Tibial nerve (tissue), 4 donors: ENCODE measurements around the gene BTN1A1. TPM values are rescaled to one million over a fixed set of nuclear protein-coding genes. Genes with fewer than 3 reads are reported as not detected.
A peak's percentile ranks its signal among the peaks of the same experiment; 100 is the strongest.

Source experiments
- DNase-seq, 2 donors: peaks; one replicate each; pipeline ENCODE4 v3.0.0-alpha.2; 2019; ENCODE audit warnings: low spot score in 2 of 2
- H3K27ac ChIP-seq, 4 donors: fragments of 200-600 bp; sonication (generic) in 3 of 4; one replicate each; pipeline ENCODE4 v1.5.1; 2017 to 2019; ENCODE audit warnings: mild to moderate bottlenecking in 1 of 4
- H3K27me3 ChIP-seq, 2 donors: fragments of 200-600 bp; sonication (generic) in 1 of 2; one replicate each; pipeline versions ENCODE4 v1.5.1 to v1.6.0; 2017 to 2019
- H3K36me3 ChIP-seq, 3 donors: fragments of 200-600 bp; sonication (generic); one replicate each; pipeline ENCODE4 v1.5.1; 2018 to 2019
- H3K4me1 ChIP-seq, 4 donors: fragments of 200-600 bp; sonication (generic) in 3 of 4; one replicate each; pipeline ENCODE4 v1.5.1; 2017 to 2019
- H3K4me3 ChIP-seq, 4 donors: fragments of 200-600 bp; sonication (generic) in 3 of 4; one replicate each; pipeline ENCODE4 v1.5.1; 2017 to 2019; ENCODE audit warnings: mild to moderate bottlenecking in 1 of 4, moderate library complexity in 1 of 4
- H3K9me3 ChIP-seq, 4 donors: fragments of 200-600 bp; sonication (generic) in 3 of 4; one replicate each; pipeline ENCODE4 v1.5.1; 2017 to 2019
- EP300 ChIP-seq, 2 donors: sonication (generic); formaldehyde crosslinking; IDR thresholded peaks; one replicate each; pipeline ENCODE4 v1.6.1; 2017; ENCODE audit warnings: antibody characterized with exemption in 2 of 2, mild to moderate bottlenecking in 1 of 2
- POLR2A ChIP-seq, 2 donors: fragments of 450-650 bp; IDR thresholded peaks; one replicate each; pipeline ENCODE4 v1.6.1; 2017; ENCODE audit warnings: antibody characterized with exemption in 2 of 2, mild to moderate bottlenecking in 2 of 2, moderate library complexity in 2 of 2
- WGBS, 2 donors: methylation state at CpG; one replicate each; pipeline ENCODE4 v1.1.5; 2018; 5-methylcytosine and 5-hydroxymethylcytosine counted together
- total RNA-seq, 4 donors: library from RNA; depleted of rRNA; stranded (reverse); fragments of >200 nt; gene quantifications; one replicate each; pipeline ENCODE4 v1.1.0, GENCODE V29; 2016
- TF ChIP-seq, protein P1 (sequence below), 5 experiments: fragments of 200-600 bp in 3 of 5; fragments of 450-650 bp in 2 of 5; sonication (generic) in 3 of 5; IDR thresholded peaks; one replicate each; pipeline ENCODE4 v1.5.1; 2016 to 2019; ENCODE audit warnings: antibody characterized with exemption in 5 of 5, mild to moderate bottlenecking in 3 of 5, moderate library complexity in 2 of 5

The BTN1A1 gene
- total RNA-seq, 4 donors from 2014 or later = not detected

DNA sequence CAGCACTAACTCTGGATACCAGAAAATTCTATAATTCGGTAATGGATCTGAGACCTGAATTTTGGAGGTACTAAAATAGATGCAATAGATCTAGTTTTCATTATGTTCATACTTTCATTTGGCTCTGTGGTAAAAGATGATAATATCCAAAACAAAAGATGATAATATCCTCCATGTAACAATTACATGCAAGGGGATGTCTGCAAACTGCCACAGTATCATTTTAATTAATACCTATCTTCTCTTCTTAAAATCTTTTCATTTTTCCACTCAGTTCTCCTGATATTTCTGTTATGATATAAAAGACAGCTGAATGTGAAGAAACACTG, 26.7 kb upstream of the BTN1A1 start:
- peaks cover 0 to 8% (median 0%) of the 10 kb centered on the region in 4 donors for H3K9me3 ChIP-seq
- H3K27me3 ChIP-seq = no peaks in the 10 kb centered on the region
- TF ChIP-seq, protein P1, sequence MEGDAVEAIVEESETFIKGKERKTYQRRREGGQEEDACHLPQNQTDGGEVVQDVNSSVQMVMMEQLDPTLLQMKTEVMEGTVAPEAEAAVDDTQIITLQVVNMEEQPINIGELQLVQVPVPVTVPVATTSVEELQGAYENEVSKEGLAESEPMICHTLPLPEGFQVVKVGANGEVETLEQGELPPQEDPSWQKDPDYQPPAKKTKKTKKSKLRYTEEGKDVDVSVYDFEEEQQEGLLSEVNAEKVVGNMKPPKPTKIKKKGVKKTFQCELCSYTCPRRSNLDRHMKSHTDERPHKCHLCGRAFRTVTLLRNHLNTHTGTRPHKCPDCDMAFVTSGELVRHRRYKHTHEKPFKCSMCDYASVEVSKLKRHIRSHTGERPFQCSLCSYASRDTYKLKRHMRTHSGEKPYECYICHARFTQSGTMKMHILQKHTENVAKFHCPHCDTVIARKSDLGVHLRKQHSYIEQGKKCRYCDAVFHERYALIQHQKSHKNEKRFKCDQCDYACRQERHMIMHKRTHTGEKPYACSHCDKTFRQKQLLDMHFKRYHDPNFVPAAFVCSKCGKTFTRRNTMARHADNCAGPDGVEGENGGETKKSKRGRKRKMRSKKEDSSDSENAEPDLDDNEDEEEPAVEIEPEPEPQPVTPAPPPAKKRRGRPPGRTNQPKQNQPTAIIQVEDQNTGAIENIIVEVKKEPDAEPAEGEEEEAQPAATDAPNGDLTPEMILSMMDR (IDR thresholded peaks at IDR 0.05) = no peak
- no peak for TF ChIP-seq POLR2A (IDR thresholded peaks at IDR 0.05)
- no peak for TF ChIP-seq EP300 (IDR thresholded peaks at IDR 0.05)
- peaks cover 0 to 39% (median 16%) of the 10 kb centered on the region in 4 donors for H3K4me1 ChIP-seq
- H3K27ac ChIP-seq = peak overlapping the region; percentile 47 to 93 (median 88)
- H3K36me3 ChIP-seq = peaks cover 0 to 17% (median 0%) of the 10 kb centered on the region in 3 donors
- peak overlapping the region; percentile 30 to 60 (median 45) for H3K4me3 ChIP-seq
- no peak for DNase-seq
- 70 to 79% methylated on average over 1 of the region's 1 CpG for WGBS, 2 donors

DNA sequence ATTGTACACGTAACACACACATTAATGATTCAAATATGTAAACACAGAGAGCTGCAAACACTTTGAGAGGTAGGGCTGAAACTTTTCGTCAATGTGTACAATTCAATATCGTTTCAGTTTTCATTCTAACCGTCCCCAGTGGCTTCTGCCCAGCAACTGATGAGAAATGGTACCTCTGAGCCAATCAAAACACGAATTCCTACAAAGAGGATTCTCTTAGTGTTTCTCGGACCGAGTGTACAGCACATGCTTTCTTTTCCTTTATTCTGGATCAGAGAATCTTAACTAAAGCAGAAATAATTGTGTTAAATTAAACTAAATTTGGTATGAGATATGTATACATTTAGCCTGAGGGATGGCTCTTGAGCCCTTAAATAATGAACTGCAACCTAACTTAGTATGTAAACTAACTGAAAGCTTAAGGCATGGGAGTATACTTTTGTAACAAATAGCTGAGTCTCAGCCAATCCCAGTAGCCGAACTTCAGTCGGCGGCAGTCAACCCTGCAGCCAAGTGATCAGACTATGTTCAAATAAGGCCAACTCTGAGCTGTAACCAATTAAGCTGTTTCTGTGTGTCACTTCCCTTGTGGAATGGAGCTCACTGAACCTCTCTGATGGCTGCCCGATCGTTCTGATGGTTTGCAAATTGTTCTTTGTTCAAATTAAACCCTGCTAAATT, 26.2 kb upstream of the BTN1A1 start:
- Histone ChIP-seq H3K27me3 (no peaks in the 10 kb centered on the region), H3K4me1 (peaks cover 0 to 39% (median 16%) of the 10 kb centered on the region in 4 donors), H3K4me3 (peak overlapping the region; percentile 30 to 60 (median 45)), H3K27ac (peak overlapping the region; percentile 47 to 93 (median 88)), H3K9me3 (peaks cover 0 to 8% (median 0%) of the 10 kb centered on the region in 4 donors), H3K36me3 (peaks cover 0 to 12% (median 0%) of the 10 kb centered on the region in 3 donors)
- DNase-seq = peak; percentile 67 to 96
- WGBS, 2 donors = 0 to 2% methylated on average over 12 of the region's 12 CpGs
- TF ChIP-seq POLR2A (IDR thresholded peaks at IDR 0.05) (peak; percentile 23 to 57), EP300 (IDR thresholded peaks at IDR 0.05) (peak in 1 of 2 donors; percentile 83)
- TF ChIP-seq, protein P1 (IDR thresholded peaks at IDR 0.05) = no peak

DNA sequence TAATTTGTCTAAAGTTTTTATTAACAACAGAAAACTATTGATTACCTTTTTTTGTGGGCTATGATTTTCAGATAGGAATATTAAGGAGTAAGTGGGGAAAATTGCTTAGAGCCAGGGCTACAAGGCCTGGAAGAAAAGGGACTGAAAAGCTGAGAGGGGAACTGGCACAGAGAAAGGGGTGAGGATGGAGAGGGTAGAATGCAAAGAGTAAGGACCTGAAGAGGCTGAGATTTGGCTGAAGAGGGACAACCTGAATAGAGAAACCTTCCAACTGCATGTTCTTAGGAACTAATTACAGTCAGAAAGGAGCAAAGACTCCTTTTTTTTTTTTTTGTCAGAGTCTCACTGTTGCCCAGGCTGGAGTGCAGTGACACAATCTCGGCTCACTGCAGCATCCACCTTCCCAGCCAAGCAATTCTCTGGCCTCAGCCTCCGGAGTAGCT, 25.6 kb upstream of the BTN1A1 start:
- no peak for TF ChIP-seq EP300 (IDR thresholded peaks at IDR 0.05)
- DNase-seq = no peak
- WGBS, 2 donors = 34 to 37% methylated on average over 2 of the region's 2 CpGs
- Histone ChIP-seq H3K9me3 (peaks cover 0 to 8% (median 0%) of the 10 kb centered on the region in 4 donors), H3K27me3 (no peaks in the 10 kb centered on the region), H3K27ac (peak overlapping the region; percentile 47 to 93 (median 88)), H3K36me3 (peaks cover 0 to 7% (median 0%) of the 10 kb centered on the region in 3 donors), H3K4me3 (peak overlapping the region; percentile 30 to 60 (median 45)), H3K4me1 (peaks cover 0 to 39% (median 16%) of the 10 kb centered on the region in 4 donors)

DNA sequence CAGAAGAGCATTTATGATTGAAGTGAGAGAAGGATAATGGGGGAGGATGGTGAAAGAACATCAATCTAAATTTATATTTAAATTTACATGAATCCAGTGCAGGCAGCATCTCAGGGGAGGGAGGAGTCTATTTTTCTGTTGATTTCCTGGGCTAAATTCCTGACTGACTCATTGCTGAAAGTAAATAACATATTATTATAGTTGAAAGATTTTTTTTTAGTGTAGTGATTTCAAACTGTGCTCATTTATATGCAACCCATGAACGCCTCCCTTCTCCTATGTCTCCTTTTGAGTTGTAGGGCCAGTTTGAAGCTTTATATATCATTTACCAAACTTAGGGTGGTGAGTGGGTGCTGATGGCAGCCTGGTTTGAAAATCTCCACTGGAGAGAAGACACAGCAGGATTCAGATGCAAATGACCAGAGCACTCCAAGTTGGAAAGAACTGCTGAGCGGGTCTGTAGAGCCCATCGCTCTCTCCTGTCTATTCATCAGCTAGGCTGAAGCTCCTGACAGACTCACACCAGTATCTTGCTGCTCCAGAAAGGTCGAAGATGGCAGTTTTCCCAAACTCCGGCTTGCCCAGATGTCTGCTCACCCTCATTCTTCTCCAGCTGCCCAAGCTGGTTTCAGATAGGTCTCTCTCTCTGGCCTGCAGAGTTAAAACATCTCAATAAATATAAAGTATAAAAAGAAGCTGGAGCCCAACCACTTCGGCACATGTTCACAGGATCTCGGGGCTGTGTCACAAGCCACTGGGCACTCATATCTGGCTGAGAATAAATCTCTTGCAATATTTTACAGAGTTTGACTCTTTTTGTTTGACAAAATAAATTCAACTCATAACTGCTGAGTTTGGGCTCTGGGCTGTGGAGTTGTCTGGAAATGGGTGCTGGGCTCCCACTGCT, 24.0 kb upstream of the BTN1A1 start:
- Histone ChIP-seq H3K27me3 (no peaks in the 10 kb centered on the region), H3K4me3 (no peak overlapping the region), H3K4me1 (peaks cover 0 to 39% (median 16%) of the 10 kb centered on the region in 4 donors), H3K36me3 (no peaks in the 10 kb centered on the region), H3K9me3 (peaks cover 0 to 8% (median 0%) of the 10 kb centered on the region in 4 donors), H3K27ac (peak overlapping the region in 3 of 4 donors; percentile 46 to 89 (median 87))
- TF ChIP-seq, protein P1 (IDR thresholded peaks at IDR 0.05) = no peak
- 72 to 78% methylated on average over 7 of the region's 7 CpGs for WGBS, 2 donors
- DNase-seq = no peak

DNA sequence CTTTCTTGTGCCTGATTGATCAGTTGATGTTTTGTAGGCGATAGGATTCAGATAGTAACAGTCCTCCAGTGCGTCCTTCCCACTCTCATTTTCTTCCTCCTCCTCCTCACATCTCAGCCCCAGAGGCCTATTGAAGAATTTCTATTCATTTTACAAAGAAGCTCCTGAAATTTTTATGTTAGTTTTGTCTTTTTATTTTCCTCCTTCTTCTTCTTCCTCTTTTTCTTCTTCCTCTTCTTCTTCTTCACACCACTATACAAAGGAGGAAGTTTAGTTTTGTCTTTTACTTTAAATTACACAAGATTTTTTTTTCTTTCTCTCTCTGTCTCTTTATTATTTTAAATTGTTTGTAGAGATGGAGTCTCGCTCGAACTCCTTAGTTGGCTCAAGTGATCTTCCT, 23.2 kb upstream of the BTN1A1 start:
- 84 to 89% methylated on average over 4 of the region's 4 CpGs for WGBS, 2 donors
- TF ChIP-seq, protein P1 (IDR thresholded peaks at IDR 0.05) = no peak
- TF ChIP-seq EP300 (IDR thresholded peaks at IDR 0.05) (no peak), POLR2A (IDR thresholded peaks at IDR 0.05) (no peak)
- H3K27me3 ChIP-seq = no peaks in the 10 kb centered on the region
- no peaks in the 10 kb centered on the region for H3K36me3 ChIP-seq
- H3K4me3 ChIP-seq = no peak overlapping the region
- peak overlapping the region in 3 of 4 donors; percentile 20 to 89 (median 46) for H3K27ac ChIP-seq
- H3K4me1 ChIP-seq = peaks cover 0 to 39% (median 16%) of the 10 kb centered on the region in 4 donors
- DNase-seq = no peak
- peaks cover 0 to 8% (median 0%) of the 10 kb centered on the region in 4 donors for H3K9me3 ChIP-seq
